HG02642 (cell line): ENCODE results near the gene TNXB.
A peak's percentile ranks its signal among the peaks of the same experiment; 100 is the strongest.

Source experiments
- ATAC-seq: cut with Tn5 transposase; IDR thresholded peaks from one replicate; pipeline ENCODE4 v1.9.1; 2021; ENCODE audit warnings: mild to moderate bottlenecking; ENCODE audit not compliant: unreplicated experiment, poor library complexity

TNXB gene, protein sequence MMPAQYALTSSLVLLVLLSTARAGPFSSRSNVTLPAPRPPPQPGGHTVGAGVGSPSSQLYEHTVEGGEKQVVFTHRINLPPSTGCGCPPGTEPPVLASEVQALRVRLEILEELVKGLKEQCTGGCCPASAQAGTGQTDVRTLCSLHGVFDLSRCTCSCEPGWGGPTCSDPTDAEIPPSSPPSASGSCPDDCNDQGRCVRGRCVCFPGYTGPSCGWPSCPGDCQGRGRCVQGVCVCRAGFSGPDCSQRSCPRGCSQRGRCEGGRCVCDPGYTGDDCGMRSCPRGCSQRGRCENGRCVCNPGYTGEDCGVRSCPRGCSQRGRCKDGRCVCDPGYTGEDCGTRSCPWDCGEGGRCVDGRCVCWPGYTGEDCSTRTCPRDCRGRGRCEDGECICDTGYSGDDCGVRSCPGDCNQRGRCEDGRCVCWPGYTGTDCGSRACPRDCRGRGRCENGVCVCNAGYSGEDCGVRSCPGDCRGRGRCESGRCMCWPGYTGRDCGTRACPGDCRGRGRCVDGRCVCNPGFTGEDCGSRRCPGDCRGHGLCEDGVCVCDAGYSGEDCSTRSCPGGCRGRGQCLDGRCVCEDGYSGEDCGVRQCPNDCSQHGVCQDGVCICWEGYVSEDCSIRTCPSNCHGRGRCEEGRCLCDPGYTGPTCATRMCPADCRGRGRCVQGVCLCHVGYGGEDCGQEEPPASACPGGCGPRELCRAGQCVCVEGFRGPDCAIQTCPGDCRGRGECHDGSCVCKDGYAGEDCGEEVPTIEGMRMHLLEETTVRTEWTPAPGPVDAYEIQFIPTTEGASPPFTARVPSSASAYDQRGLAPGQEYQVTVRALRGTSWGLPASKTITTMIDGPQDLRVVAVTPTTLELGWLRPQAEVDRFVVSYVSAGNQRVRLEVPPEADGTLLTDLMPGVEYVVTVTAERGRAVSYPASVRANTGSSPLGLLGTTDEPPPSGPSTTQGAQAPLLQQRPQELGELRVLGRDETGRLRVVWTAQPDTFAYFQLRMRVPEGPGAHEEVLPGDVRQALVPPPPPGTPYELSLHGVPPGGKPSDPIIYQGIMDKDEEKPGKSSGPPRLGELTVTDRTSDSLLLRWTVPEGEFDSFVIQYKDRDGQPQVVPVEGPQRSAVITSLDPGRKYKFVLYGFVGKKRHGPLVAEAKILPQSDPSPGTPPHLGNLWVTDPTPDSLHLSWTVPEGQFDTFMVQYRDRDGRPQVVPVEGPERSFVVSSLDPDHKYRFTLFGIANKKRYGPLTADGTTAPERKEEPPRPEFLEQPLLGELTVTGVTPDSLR (N-terminal part only)

DNA sequence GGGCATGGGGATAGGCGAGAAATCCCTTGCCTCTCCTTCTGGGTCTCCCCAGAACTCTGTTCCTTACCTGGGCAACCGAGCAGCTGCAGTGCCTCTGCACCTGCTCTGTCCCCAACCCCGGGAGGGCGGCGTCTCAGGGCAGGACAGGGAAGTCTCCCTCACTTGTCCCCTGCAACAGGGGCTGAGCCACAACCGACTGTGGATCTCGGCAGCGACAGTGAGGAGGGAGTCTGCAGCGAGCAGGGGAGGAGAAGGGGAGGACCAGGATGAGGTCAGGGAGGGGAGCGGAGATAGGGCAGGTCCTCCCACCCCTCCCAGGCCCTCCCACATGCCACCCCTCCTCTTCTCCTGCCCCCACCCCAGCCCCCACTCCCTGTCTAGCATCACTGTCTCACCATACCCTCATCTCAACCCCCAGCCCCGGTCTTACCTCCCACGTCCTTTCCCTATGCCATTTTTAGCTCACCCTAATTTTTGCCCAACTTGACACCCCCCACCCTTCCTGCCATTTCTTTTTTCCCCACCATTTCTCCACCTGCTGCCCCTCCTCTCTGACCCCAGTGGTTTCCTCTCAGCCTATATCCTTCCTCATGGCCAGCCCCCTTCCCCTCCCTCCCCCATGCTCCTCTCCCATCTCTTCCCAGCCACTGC is at the start of gene TNXB:
TNXB (minus strand) TSS at position 225 of the 651 bp plus-strand sequence. CDS start 11,140 bp downstream, outside the sequence.
- no peak for ATAC-seq

DNA sequence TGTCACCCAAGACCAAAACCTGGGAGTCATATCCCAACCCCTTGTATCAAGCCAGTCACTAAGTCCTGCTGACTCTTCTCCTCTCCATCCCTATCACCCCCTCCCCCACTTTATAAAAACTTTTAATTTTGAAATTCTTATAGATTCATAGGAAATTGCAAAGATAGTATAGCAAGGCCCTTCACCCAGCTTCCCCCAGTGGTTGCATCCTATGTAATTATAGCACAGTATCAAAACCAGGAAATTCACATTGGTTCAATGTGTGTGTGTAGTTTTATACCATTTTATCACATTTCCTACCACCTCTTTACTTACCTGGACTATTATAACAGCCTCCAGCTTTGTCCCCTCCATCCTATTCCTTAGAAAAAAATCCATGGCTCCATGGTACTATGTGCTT is 48.9 kb upstream of the TNXB start:
- no peak for ATAC-seq

DNA sequence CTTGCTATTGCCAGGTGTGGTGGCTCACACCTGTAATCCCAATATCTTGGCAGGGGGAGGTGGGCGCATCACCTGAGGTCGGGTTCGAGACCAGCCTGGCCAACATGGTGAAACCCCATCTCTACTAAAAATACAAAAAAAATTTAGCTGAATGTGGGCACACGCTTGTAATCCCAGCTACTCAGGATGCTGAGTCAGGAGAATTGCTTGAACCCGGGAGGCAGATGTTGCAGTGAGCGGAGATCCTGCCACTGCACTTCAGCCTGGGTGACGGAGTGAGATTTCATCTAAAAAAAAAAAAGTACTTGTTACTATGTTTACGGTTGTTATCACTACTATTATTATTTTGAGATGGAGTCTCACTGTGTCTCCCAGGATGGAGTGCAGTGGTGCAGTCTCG is 47.8 kb upstream of the TNXB start:
- ATAC-seq = no peak

DNA sequence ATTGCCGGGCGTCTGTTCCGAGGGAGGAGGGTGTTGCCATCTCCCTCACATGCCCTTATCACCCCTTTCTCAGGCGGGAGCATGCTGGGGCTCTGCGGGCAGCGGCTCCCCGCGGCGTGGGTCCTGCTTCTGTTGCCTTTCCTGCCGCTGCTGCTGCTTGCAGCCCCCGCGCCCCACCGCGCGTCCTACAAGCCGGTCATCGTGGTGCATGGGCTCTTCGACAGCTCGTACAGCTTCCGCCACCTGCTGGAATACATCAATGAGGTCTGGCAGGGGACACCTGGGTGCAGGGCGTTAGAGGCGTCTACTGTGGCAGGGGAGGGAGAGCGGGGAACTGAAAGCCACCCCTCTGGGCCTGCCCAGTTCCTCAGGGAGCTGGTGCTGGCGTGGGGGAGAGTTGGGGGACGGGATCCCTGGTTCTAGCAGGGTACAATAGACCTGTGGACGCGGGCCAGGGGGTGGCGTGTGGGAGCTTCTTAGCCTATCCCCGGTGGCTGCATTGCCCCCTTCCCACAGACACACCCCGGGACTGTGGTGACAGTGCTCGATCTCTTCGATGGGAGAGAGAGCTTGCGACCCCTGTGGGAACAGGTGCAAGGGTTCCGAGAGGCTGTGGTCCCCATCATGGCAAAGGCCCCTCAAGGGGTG is 45.5 kb upstream of the TNXB start:
- ATAC-seq = peak; percentile 52

DNA sequence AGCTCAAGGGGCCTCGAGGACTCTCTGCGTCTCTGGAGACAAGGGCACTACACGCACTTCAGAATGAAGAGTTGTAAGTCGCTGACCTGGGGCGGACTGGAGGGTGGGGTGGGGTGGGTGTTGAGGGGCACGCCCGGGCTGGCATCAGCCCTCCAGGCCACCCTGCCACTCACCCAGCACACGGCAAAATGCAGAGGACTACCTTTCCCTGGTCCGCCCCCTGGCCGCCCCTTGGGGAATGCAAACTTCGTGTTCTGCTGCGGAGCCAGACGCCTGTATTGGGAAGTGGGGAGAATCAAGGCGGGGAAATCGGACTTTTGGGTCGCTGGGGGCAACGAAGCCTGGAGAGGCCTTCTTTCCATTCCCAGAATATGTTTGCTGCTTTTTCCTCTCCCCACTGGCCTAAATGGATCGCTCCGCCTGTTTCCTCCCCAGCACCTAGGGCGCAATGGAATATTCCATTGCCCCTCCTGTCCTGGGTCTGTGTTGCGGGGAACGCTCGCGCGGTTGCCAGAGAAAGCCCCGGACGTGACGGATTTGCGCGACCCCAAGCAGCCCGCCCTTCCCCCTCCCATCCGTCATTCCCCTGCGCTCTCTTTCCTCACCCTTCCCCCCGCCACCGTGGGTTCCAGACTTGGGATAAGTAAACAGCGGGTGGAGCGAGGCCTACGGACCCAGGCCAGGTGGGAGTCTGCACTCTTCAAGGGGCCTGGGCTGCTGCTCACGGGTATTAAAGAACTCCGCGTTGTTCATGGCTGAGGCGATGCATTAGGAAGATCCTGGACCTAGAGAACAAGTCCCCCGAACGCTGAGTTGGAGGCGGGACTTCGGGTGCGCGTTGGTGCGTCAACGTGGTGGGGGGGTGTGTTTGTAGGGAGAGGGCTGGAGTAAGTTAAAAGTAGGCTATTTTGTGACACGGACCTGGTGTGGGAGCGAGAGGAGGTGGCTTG is 44.7 kb upstream of the TNXB start, which contains the start of gene PPT2:
PPT2 (plus strand) TSS at position 578 of the 950 bp plus-strand sequence. CDS start 454 bp downstream, outside the sequence.
- peak; percentile 30 for ATAC-seq

DNA sequence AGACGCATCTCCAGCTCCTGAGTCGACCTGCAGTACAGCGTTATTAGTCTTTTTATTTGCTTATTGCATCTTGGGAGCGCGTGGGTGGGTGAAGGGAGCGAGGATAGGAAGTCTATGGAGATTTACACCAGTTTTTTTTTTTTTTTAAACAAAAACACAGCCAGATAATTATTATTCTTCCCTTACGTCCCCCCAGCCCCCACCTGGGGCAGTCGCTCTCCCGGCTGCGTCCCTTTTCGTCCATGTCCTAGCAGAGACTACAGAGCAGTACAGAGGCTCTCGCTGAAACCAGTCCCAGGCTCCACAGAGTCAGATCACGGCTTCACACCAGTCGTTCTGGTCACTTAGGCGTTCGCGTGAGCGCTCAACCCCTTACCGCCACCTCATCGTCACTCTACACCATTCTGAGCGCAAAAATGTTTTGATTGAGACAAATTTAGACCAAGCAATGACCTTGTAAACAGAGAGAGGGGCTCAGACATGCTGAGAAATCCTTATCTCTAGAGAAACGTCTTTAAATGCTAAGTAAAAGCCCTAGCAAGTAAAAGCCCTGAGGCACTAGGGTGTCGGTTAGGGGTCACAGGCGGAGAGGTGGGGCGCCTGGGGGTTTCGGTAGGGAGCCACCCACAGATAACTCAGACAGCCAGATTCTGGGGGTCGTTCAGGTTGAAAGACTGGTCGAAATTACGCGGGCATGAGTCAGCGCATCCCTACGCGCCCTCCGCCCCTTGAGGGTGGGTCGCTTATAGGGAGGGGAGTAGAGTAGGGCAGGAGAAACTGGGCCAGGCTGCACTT is 43.8 kb upstream of the TNXB start:
- ATAC-seq = no peak

DNA sequence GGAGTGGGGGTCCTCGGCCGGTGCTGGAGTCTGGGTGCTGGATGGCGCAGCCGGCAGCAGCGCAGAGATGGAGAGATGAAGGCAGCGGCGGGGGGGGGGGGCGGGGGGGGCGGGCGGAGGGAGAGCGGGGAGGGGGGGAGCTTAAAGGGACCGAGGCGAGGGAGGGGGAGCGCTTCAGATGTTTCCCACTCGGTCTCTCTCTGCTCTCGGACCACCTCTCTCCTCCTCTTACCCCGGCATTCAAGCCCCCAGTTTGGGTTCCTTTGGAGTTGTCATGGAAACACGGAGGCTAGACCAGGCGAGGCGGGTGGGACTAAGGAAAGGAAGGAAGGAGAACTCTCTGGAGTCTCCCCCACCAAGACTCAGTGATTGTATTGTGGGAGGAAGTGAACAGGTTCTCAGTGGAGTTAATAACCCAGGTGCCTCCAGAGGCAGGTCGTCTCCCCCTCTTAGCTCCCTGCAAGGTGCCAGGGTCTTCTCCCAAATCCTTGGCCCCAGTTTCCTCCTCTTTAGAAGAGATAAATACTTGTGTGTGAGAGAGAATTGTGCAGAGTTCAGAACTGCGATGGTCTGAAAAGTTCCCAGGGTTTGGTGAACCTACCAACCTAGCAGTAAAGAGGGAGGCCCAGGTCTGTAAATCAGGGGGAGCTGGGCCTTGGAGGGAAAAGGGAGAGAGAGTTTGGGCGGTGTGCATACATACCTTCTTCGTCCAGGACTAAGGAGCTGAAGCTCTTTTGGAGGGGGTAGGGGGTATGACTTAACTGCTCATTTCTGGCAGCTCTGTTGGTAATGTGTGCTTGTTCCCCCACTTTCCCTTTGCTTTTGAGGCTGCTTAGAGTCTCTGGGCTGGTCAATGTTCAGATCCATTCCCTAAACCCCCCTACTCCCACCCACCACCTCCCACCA is 43.0 kb upstream of the TNXB start, which contains the start of gene PRRT1:
PRRT1 (minus strand) TSS at position 77 of the 906 bp plus-strand sequence. CDS start 112 bp downstream, outside the sequence.
- no peak for ATAC-seq

DNA sequence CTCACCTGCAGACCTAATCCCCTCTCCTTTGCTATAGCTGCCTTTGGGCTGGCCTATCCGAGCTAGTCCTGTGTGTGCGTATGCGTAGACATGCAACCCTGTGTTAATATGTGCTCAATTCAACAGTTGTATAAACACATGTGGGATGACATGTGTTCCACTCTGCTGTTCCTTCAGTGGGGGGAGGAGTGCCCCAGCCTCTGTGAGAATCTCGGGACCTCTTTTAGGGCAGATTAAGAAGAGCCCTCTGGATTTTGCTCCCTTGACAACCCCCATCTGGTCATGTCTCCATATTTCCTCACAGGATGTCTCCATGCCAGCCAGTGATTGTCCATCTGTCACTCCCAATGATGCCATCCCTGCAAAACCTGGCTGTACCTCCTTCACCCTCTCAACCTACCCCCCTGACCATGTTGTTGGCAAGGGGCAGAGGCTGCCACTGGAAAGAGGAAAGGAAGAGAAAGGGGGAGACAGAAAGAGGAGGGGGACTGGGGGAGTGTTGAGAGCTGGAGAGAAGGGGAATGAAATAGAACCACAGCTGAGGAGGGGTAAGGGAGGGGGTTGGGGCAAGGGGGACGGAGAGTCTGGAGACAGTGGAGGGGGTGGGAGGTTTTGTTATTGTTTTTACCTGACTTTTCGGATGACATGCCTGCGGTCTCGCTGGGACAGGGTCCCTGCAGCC is 42.2 kb upstream of the TNXB start:
- no peak for ATAC-seq

DNA sequence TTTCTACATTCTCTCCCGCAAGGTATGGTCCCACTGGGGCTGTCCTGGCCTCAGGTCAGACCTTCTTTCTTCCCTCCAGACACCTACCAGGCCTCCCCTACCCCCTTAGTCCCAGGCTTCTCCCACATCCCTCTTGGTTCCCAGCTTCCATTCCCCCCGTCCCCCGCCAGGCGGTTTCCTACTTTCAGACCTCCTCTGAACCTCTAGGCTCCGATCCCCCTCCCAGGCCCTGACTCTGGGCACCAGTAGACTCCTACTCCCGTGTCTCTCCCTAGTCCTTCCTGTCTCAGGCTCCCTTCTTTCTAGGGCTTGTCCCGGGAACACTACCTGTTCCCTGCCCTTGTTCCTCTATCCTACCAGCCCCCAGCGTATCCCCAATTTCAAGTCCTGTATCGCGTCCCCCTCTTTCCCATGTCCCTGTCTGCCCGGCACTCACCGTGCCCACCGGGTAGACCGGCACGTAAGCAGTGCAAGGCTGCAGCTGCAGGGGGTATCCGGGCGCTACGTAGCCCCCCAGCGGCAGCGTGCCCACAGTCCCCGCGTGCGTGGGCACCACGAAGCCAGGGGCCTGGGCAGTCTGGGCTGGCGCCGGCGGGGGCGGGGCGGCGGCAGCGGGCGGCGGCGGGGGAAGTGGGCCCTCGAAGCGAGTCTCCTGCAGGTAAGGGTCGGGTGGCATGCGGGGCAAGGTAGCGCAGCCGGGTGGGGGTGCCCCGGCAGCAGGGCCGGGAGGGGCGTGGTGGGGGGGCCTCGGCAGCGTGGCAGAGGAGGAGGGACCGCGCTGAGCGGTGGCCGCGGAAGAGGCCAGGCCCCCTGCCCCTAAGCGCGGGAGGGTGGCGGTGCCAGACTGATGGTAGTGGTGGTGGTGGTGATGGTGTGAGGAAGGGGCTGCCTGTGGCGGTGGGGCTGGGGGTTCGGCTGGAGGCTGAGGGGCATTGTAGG is 41.1 kb upstream of the TNXB start:
- no peak for ATAC-seq

DNA sequence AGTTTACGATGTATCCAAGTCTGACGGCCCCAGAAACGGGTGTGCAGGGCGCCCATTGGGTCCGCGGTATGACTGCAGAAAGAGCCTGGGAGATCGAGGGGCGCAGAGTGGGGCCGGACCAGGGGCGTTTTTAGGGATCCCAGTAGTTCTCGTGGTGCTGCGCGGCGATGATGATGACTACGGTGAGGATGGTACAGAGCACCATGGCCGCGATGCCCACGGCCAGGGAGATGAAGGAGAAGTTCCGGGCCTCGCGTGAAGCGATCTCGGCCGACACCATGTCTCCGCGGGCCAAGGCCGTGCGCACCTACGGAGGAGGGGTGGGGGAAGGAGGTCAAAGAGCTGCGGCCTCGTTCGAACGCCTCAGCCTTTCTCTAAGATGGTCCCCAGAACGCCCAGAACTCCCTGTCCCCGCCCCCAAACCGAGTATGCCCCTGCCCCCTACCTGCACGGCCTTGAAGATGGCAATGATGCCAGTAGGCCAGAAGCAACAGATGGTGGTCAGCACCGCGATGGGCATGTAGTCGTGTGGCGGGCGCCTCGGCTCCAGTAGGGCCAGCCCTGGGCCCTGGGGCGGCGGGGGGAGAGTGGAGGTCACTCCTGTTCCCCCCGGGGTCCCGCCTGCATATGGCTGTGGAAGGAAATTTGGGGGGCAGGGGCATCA is 40.1 kb upstream of the TNXB start:
- ATAC-seq = no peak

DNA sequence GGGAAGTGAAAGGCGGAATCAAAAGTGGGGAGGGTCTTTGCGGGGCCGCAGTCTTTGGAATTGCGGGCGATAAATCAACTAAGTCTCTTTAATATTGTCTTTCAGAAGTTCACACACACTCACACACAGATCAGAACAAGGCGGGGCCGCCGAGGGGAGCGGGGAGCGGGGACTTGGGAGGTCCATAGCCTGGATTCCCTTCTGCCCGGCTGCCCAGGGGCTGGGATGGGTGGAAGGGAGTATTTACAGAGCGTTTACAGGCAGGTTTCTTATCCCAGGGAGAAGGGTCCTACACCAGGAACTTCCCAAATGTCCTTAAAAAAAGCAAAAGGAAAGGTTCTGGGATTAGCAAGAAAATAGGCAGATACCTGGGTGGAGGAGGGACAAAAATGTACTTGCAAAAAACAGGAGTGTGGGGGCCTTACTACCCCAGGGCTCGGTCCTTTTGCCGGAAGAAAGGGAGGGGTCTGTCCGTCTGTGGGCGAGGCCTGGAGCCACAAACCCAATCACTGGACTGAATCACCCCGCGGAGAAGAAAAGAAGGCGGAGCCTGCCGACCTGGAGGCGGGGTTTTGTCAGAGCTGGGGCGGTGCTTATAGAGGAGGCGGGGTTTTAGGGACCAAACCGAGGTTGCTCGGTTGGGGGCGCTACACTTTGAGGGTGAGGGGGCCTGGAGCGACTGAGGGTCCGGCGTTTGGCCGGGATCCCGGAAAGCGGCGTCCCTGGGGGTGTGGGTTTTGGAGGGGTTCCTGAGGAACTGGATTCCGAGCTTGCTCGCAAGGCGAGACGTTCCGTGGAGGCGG is 39.4 kb upstream of the TNXB start:
- no peak for ATAC-seq

DNA sequence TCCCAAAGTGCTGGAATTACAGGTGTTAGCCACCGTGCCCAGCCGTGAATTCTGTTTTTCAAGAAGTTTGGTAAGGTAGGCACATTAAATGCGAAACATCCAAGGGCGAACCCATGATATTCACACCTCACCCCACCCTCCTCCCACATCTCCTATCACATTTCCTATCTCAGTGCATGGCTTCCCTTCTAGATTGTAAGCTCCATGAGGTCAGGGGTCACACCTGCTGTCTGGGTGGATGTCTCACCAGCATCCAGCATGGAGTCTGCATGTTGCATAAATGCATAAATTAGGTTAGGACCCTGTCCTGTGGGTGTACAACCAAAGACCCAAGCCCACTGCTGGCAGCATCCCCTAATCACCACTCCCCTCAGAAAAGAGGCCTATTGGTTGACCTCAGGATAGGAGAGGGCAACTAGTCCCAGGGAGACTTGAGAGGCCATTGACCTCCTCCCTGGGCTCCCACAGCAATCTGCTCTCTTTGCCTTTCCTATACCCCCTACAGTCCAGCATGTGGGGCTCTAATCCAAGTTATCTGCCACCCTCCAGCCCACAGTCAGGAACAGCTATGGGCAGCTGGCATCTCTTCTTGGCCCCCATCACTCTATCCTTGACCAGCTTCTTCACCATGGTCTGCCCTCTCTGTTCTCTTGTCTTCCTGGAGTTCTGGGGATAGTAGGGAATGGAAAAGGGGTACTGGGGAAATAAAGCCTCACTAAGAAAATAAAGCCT is 38.4 kb upstream of the TNXB start:
- no peak for ATAC-seq

DNA sequence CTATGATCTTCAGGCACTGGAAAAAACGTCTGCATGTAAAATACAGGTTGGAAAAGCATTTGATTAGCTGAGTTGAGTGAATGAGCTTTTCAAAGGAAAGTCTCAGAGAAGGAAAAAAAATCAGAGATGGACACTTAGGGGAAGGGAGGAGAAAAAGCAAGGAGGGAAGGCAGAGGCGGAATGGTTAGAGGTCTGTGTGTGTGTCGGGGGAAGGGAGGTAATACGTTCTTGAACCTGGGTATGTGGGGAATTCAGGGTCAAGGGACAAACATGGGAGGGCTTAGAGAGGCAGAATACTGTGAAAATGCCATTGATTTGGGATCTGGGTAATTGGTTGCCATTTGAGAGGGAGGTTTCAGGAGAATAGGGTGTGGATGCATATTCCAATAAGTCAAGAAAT is 37.5 kb upstream of the TNXB start:
- ATAC-seq = no peak
